Measurements from ENCODE around the gene GGTLC2.
A peak's percentile ranks its signal among the peaks of the same experiment; 100 is the strongest.

Gene GGTLC2

DNA sequence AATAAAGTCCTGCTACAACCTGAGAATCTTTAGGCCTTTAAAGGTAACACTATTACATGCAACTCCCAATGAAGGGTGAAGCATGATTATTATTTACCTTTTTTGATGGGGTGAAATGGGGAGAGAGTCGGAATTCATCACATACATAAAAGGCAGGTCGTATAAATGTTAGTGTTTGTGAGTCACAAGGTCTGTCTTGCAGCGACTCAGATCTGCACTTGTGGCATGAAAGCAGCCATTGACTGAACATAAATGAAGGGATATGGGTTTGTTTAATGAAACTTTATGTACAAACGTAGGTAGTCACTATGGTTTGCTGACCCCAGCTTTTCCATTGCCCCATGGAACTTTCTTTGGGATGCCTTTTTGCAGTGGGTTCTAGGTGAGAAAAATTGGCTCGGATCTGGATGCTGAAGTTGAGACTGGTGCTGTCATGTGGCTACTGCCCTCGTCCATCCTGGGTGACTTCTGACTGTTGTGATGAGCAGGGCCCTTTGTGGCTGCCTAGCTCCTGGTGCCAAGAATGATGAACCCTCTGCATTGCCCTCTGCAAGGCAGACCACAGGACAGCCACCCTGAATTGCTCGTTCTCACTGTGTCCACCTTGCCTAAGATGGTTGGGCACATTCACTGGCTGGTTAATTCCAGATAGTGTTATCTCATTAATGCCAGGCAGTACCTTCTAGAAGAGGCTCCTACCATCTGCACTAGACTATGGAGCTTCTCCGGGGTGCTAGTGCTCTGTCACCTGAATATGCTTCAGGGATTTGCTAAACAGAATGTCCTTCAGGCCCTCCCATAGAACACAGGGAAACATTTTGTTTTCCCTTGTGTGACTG lies 11.3 kb downstream of the GGTLC2 start:
- H3K9ac ChIP-seq, result no peak overlapping the region
- no peaks in the 10 kb centered on the region for H3K27me3 ChIP-seq
- no peaks in the 10 kb centered on the region for H3K9me3 ChIP-seq (replicated peaks in 1 of 11)
- H3K27ac ChIP-seq, result no peak overlapping the region
- H3K4me2 ChIP-seq, result peak overlapping the region in 8 of 11 experiments; percentile 1 to 56 (median 30); a peak in 11 of 22 replicates
- no peak overlapping the region for H3K4me3 ChIP-seq
- H3K4me1 ChIP-seq, result peaks cover 0 to 29% (median 20%) of the 10 kb centered on the region in 10 experiments; a peak in 16 of 20 replicates
- no peaks in the 10 kb centered on the region for H4K20me1 ChIP-seq
- H3K36me3 ChIP-seq, result no peaks in the 10 kb centered on the region
- TF ChIP-seq Cebpa-rat (IDR thresholded peaks at IDR 0.05), result no peak

DNA sequence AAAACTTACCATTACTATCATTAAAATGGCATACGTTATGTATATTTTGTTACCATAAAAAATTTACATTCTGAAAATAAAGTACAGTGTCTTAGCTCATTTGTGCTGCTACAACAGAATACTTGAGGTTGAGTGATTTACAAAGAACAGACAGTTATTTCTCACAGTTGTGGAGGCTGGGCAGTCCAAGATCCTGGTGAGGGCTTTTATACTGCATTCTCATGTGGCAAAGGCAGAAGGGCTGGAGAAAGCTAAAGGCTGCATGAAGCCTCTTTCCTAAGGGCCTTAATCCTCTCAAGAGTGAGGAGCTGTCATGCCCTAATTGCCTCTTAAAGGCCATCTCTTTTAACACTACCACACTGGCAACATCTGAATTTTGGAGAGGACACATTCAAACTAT lies 13.3 kb downstream of the GGTLC2 start:
- Histone ChIP-seq H3K27me3 (no peaks in the 10 kb centered on the region), H3K9ac (no peak overlapping the region), H3K9me3 (replicated peaks in 1 of 11) (no peaks in the 10 kb centered on the region)

DNA sequence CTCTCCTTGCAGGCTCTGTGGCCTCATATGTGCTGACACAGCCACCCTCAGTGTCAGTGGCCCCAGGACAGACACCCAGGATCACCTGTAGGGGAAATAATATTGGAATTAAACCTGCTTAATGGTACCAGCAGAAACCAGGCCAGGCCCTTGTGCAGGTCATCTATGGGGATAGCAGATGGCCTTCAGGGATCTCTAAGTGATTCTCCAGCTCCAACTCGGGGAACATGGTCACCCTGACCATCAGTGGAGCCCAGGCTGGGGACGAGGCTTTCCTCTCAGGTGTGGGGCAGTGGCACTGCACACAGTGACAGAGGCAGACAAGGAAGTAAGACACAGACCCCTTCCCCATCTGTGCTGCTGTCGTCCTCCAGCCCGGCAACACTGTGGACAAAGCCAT lies 16.9 kb downstream of the GGTLC2 start:
- Histone ChIP-seq H3K27ac (no peak overlapping the region), H3K4me1 (peaks cover 23 to 54% (median 46%) of the 10 kb centered on the region in 10 experiments), H3K4me2 (peak overlapping the region in 7 of 11 experiments; percentile 24 to 69 (median 61); a peak in 10 of 22 replicates), H4K20me1 (no peaks in the 10 kb centered on the region), H3K36me3 (no peaks in the 10 kb centered on the region), H3K27me3 (no peaks in the 10 kb centered on the region), H3K4me3 (no peak overlapping the region), H3K9me3 (replicated peaks in 1 of 11) (no peaks in the 10 kb centered on the region), H3K9ac (no peak overlapping the region)
- TF ChIP-seq Cebpa-rat (IDR thresholded peaks at IDR 0.05), result no peak

More for the DNA sequence above, 13.3 kb downstream of the GGTLC2 start:
- H3K4me3 ChIP-seq, result no peak overlapping the region
- no peak overlapping the region for H3K27ac ChIP-seq
- peaks cover 6 to 47% (median 37%) of the 10 kb centered on the region in 10 experiments for H3K4me1 ChIP-seq
- no peaks in the 10 kb centered on the region for H3K36me3 ChIP-seq
- no peak overlapping the region for H3K4me2 ChIP-seq
- no peak for TF ChIP-seq Cebpa-rat (IDR thresholded peaks at IDR 0.05)
- H4K20me1 ChIP-seq, result no peaks in the 10 kb centered on the region

DNA sequence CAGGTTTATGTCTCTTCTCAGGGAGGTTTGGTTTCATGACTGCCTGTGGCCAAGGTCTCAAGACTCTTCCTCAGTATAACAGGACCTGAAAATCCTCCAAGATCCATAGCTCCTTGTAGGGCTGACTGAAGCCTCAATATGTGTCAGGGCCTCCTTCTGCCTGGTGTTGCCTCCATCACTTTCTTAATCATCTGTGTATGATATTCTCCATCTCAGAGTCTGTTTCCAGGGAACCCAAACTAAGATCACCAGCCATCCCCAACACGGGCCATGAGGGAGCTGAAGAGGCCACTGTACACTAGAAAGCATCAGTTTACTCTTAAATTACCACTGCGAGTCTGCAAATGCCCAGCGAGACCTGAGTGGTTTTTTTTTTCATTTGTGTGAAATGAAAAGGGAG lies 17.7 kb downstream of the GGTLC2 start:
- Histone ChIP-seq H4K20me1 (no peaks in the 10 kb centered on the region), H3K36me3 (no peaks in the 10 kb centered on the region), H3K27ac (no peak overlapping the region), H3K4me3 (no peak overlapping the region), H3K9ac (no peak overlapping the region), H3K27me3 (no peaks in the 10 kb centered on the region), H3K4me1 (peaks cover 23 to 62% (median 53%) of the 10 kb centered on the region in 10 experiments), H3K9me3 (replicated peaks in 1 of 11) (no peaks in the 10 kb centered on the region), H3K4me2 (peak overlapping the region in 7 of 11 experiments; percentile 4 to 76 (median 62); a peak in 10 of 22 replicates)
- TF ChIP-seq Cebpa-rat (IDR thresholded peaks at IDR 0.05), result no peak

DNA sequence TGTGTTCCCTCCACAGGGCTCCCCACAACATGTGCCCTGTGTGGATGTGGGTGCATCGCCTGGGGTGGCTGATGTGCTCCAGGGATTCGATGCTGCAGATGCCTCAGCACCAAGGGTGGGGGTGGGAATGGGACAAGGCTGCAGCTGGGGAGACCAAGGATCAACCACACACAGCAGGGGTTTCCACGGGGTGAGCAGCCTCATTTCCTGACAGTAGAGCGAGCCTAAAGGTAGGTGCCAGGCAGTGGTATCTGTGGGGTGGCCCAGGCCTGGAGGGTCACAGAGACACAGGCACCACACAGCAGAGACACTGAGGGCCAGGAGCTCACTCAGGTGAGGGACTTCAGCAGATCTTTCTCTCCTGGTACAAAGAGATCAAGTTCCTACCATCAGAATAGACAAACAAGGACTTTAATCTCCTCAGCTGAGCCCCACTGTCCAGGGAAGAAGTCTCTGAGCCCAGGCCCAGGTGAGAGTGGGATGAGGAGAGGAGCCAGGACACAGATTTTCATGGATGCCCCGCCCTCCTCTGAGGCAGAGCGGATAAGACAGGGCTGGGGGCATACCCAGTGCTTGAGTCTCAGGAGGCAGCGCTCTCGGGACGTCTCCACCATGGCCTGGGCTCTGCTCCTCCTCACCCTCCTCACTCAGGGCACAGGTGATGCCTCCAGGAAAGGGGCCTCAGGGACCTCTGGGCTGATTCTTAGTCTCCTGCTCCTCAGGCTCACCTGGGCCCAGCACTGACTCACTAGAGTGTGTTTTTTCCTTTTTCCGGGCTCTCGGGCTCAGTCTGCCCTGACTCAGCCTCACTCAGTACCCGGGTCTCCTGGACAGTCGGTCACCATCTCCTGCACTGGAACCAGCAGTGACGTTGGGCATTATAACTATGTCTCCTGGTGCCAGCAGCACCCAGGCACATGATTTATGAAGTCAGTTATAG lies 19.7 kb downstream of the GGTLC2 start:
- peaks cover 23 to 82% (median 73%) of the 10 kb centered on the region in 10 experiments for H3K4me1 ChIP-seq
- H3K4me3 ChIP-seq, result no peak overlapping the region
- no peaks in the 10 kb centered on the region for H3K27me3 ChIP-seq
- H3K9me3 ChIP-seq (replicated peaks in 1 of 11), result no peaks in the 10 kb centered on the region
- peak overlapping the region in 3 of 11 experiments; percentile 2 to 38 (median 9); a peak in 5 of 22 replicates for H3K27ac ChIP-seq
- H4K20me1 ChIP-seq, result no peaks in the 10 kb centered on the region
- no peaks in the 10 kb centered on the region for H3K36me3 ChIP-seq
- peak overlapping the region; percentile 38 to 79 (median 63) for H3K4me2 ChIP-seq
- H3K9ac ChIP-seq, result peak overlapping the region in 1 of 11 experiments; percentile 26; a peak in 1 of 22 replicates
- no peak for TF ChIP-seq Cebpa-rat (IDR thresholded peaks at IDR 0.05)

DNA sequence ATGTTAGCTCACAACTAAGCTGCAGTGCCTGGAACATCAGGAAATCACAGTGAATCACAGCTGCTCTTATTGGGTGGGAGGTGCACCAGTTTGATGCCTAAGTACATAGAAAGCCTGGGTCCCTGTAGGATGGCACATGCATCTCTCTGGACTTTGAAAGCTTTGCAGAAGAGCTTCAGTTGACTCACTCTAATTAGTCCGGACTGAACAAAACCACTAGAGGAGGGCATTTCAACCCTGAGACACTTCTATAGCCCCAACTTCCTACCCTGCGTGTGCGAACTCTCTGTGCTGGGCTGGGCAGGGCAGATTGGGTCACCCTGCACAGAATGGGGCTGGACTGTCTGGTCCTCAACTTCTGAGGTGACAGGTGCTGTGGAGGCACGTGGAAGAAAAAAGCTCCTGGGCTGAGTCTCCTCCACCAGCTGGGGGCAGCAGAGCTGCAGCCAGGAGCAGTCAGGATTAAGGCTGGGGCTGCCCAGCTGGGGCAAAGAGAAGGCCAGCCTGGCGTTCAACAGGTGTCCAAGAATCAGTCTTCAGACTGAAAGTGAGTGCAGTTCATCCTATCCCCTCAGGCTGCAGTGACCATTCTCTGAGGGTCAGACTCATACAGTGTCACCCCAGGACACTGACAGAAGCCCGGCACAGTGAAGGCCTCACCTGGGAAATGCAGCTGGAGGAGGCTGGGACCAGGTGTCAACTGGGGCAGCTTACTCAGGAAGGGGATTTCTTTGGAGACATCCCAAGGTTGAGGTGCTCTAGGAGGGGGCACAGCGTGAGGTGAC lies 22.1 kb downstream of the GGTLC2 start:
- peak overlapping the region in 7 of 11 experiments; percentile 21 to 79 (median 73); a peak in 13 of 22 replicates for H3K4me2 ChIP-seq
- no peaks in the 10 kb centered on the region for H3K27me3 ChIP-seq
- H3K36me3 ChIP-seq, result no peaks in the 10 kb centered on the region
- TF ChIP-seq Cebpa-rat (IDR thresholded peaks at IDR 0.05), result no peak
- peaks cover 0 to 7% (median 0%) of the 10 kb centered on the region in 11 experiments; a peak in 2 of 22 replicates for H3K9me3 ChIP-seq (replicated peaks in 1 of 11)
- peak overlapping the region in 2 of 11 experiments; percentile 10 to 11; a peak in 1 of 22 replicates for H3K9ac ChIP-seq
- no peaks in the 10 kb centered on the region for H4K20me1 ChIP-seq
- peaks cover 23 to 85% (median 64%) of the 10 kb centered on the region in 10 experiments for H3K4me1 ChIP-seq
- H3K27ac ChIP-seq, result no peak overlapping the region
- no peak overlapping the region for H3K4me3 ChIP-seq

DNA sequence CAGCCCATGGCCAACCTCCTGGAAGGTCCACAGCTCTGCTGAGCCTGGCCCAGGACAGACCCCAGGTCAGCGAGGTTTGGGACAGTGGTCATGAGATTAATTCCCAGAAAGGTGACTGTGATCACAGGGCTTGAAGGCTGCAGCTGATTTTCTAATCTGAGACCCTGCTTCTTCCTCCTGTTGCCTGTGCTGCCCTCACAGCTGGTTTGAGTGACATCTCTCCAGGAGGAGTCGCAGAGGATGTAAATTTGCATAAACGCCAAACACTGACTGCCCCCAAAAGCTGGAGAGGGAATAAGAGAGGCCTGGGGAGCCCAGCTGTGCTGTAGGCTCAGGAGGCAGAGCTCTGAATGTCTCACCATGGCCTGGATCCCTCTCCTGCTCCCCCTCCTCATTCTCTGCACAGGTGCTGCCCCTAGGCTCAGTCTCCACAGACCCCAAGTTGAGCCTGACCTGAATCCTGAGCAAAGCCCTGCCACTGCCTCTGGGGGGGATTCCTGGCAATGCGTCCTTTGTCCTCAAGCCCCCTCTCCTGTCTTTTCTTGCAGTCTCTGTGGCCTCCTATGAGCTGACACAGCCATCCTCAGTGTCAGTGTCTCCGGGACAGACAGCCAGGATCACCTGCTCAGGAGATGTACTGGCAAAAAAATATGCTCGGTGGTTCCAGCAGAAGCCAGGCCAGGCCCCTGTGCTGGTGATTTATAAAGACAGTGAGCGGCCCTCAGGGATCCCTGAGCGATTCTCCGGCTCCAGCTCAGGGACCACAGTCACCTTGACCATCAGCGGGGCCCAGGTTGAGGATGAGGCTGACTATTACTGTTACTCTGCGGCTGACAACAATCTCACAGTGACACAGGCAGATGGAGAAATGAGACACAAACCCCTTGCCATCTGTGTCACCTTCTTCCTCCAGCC lies 23.8 kb downstream of the GGTLC2 start:
- Histone ChIP-seq H3K9me3 (replicated peaks in 1 of 11) (peaks cover 0 to 7% (median 0%) of the 10 kb centered on the region in 11 experiments; a peak in 2 of 22 replicates), H3K4me1 (peaks cover 12 to 68% (median 49%) of the 10 kb centered on the region in 10 experiments), H4K20me1 (no peaks in the 10 kb centered on the region), H3K36me3 (no peaks in the 10 kb centered on the region), H3K9ac (peak overlapping the region in 3 of 11 experiments; percentile 28 to 47 (median 32); a peak in 3 of 22 replicates), H3K4me2 (peak overlapping the region in 9 of 11 experiments; percentile 18 to 79 (median 66); a peak in 17 of 22 replicates), H3K27me3 (no peaks in the 10 kb centered on the region), H3K4me3 (no peak overlapping the region), H3K27ac (no peak overlapping the region)
- TF ChIP-seq Cebpa-rat (IDR thresholded peaks at IDR 0.05), result no peak
